GM23338 (cell line): ENCODE measurements around the gene RPTOR. TPM values are rescaled to one million over a fixed set of nuclear protein-coding genes. Genes with fewer than 3 reads are reported as not detected.
A peak's percentile ranks its signal among the peaks of the same experiment; 100 is the strongest.

ENCODE experiments used
- ATAC-seq: fragments of 200-7000 bp; cut with Tn5 transposase; 3 replicates; pipeline ENCODE4 v1.9.1; 2020
- DNase-seq: peaks from one replicate; pipeline ENCODE4 v3.0.0-alpha.2; 2015; ENCODE audit warnings: low spot score
- H2AFZ ChIP-seq: fragments of 200-600 bp; sonication (generic); 2 replicates; pipeline ENCODE4 v1.8.0; 2016; ENCODE audit warnings: antibody characterized with exemption, mild to moderate bottlenecking, moderate library complexity
- H3F3A ChIP-seq: fragments of 200-600 bp; sonication (generic); replicated peaks from 2 replicates; pipeline ENCODE4 v1.8.0; 2017; ENCODE audit warnings: antibody characterized with exemption, mixed run types, low read depth
- H3K27ac ChIP-seq: fragments of 200-600 bp; sonication (generic); 2 replicates; pipeline ENCODE4 v1.6.1; 2016; ENCODE audit warnings: low read depth
- H3K27me3 ChIP-seq: fragments of 200-600 bp; sonication (generic); 2 replicates; pipeline ENCODE4 v1.8.0; 2016; ENCODE audit warnings: mild to moderate bottlenecking, mixed run types, moderate library complexity; ENCODE audit not compliant: insufficient read depth
- H3K36me3 ChIP-seq: fragments of 200-600 bp; sonication (generic); 2 replicates; pipeline ENCODE4 v1.8.0; 2016; ENCODE audit warnings: mild to moderate bottlenecking; ENCODE audit not compliant: insufficient read depth
- H3K4me1 ChIP-seq: fragments of 200-600 bp; sonication (generic); 2 replicates; pipeline ENCODE4 v1.8.0; 2016; ENCODE audit warnings: mild to moderate bottlenecking, moderate library complexity; ENCODE audit not compliant: insufficient read depth
- H3K4me2 ChIP-seq: fragments of 200-600 bp; sonication (generic); 2 replicates; pipeline ENCODE4 v1.7.1; 2017; ENCODE audit warnings: mixed run types
- H3K4me3 ChIP-seq: fragments of 200-600 bp; sonication (generic); 2 replicates; pipeline ENCODE4 v1.6.1; 2016; ENCODE audit warnings: mixed run types
- H3K79me2 ChIP-seq: fragments of 200-600 bp; sonication (generic); replicated peaks from 2 replicates; pipeline ENCODE4 v1.8.0; 2017; ENCODE audit warnings: mild to moderate bottlenecking; ENCODE audit not compliant: insufficient read depth
- H3K9me2 ChIP-seq: fragments of 200-600 bp; sonication (generic); 2 replicates; pipeline ENCODE4 v1.8.0; 2017; ENCODE audit not compliant: insufficient read depth
- H4K20me1 ChIP-seq: fragments of 200-600 bp; sonication (generic); replicated peaks from 2 replicates; pipeline ENCODE4 v1.8.0; 2017; ENCODE audit warnings: mild to moderate bottlenecking; ENCODE audit not compliant: insufficient read depth
- H3K27ac Mint-ChIP-seq: 2 replicates; pipeline ENCODE4 v1.8.0; 2020; ENCODE audit warnings: inconsistent platforms, mild to moderate bottlenecking, moderate library complexity, mixed read lengths
- H3K27me3 Mint-ChIP-seq: 3 replicates; pipeline ENCODE4 v1.8.0; 2022; ENCODE audit warnings: low read depth, mild to moderate bottlenecking, moderate library complexity, mixed read lengths, inconsistent platforms; ENCODE audit not compliant: insufficient read depth, poor library complexity
- H3K36me3 Mint-ChIP-seq: 3 replicates; pipeline ENCODE4 v1.8.0; 2021; ENCODE audit warnings: low read depth, mild to moderate bottlenecking, inconsistent platforms, moderate library complexity, mixed read lengths
- H3K4me1 Mint-ChIP-seq: 3 replicates; pipeline ENCODE4 v1.8.0; 2020; ENCODE audit warnings: mild to moderate bottlenecking, inconsistent platforms, mixed read lengths
- H3K4me3 Mint-ChIP-seq: 3 replicates; pipeline ENCODE4 v1.8.0; 2021; ENCODE audit warnings: moderate library complexity, mild to moderate bottlenecking, inconsistent platforms, mixed read lengths
- H3K9me3 Mint-ChIP-seq: 3 replicates; pipeline ENCODE4 v1.8.0; 2020; ENCODE audit warnings: moderate library complexity, mild to moderate bottlenecking, inconsistent platforms, mixed read lengths
- CTCF ChIP-seq, 2 experiments: fragments of 200-600 bp in 1 of 2; sonication (generic) in 1 of 2; conservative IDR thresholded peaks; 2 replicates each; pipeline versions ENCODE4 v1.5.1 to v1.6.1; 2016 to 2017; ENCODE audit warnings: antibody characterized with exemption in 2 of 2, low read depth in 2 of 2, mild to moderate bottlenecking in 2 of 2, moderate library complexity in 1 of 2
- EZH2 ChIP-seq: fragments of 200-600 bp; sonication (generic); IDR thresholded peaks from one replicate; pipeline ENCODE4 v1.8.0; 2017; ENCODE audit warnings: antibody characterized with exemption, mild to moderate bottlenecking, low read depth; ENCODE audit not compliant: unreplicated experiment
- ZNF114 ChIP-seq: fragments of 250-450 bp; sonication (Bioruptor Pico); IDR thresholded peaks from 2 replicates; pipeline ENCODE4 v1.5.0; 2020; ENCODE audit warnings: mild to moderate bottlenecking, moderate library complexity
- polyA plus RNA-seq: library from polyadenylated mRNA; unstranded; fragments of >200 nt; fragmentation: Nextera tagmentation; extraction: Ambion mirVana; gene quantifications from 2 replicates; pipeline ENCODE4 v1.2.1, GENCODE V29; 2016
- total RNA-seq: library from RNA; depleted of rRNA; stranded (reverse); fragments of >200 nt; shearing (Covaris generic); gene quantifications from 2 replicates; pipeline ENCODE4 v1.2.3, GENCODE V29; 2014
- TF ChIP-seq, protein P1 (sequence below): fragments of 250-450 bp; sonication (Bioruptor Pico); IDR thresholded peaks from 2 replicates; pipeline ENCODE4 v1.5.0; 2020; ENCODE audit warnings: mild to moderate bottlenecking, moderate library complexity

The RPTOR gene
- total and polyA plus RNA-seq, 2 experiments from 2014 or later, result 9.5 to 38.0 TPM

GRCh38 chr17:80948019-80948975 is 403.7 kb downstream of the RPTOR start:
- Mint-ChIP-seq H3K36me3 (peaks cover 18% of the 10 kb centered on the region), H3K27ac (no peak overlapping the region), H3K27me3 (peaks cover 13% of the 10 kb centered on the region), H3K4me3 (no peak overlapping the region), H3K9me3 (no peaks in the 10 kb centered on the region), H3K4me1 (no peaks in the 10 kb centered on the region)
- H3K27ac ChIP-seq, result no peak overlapping the region
- H3K4me3 ChIP-seq, result no peak overlapping the region
- no peak for TF ChIP-seq ZNF114
- TF ChIP-seq, protein P1, sequence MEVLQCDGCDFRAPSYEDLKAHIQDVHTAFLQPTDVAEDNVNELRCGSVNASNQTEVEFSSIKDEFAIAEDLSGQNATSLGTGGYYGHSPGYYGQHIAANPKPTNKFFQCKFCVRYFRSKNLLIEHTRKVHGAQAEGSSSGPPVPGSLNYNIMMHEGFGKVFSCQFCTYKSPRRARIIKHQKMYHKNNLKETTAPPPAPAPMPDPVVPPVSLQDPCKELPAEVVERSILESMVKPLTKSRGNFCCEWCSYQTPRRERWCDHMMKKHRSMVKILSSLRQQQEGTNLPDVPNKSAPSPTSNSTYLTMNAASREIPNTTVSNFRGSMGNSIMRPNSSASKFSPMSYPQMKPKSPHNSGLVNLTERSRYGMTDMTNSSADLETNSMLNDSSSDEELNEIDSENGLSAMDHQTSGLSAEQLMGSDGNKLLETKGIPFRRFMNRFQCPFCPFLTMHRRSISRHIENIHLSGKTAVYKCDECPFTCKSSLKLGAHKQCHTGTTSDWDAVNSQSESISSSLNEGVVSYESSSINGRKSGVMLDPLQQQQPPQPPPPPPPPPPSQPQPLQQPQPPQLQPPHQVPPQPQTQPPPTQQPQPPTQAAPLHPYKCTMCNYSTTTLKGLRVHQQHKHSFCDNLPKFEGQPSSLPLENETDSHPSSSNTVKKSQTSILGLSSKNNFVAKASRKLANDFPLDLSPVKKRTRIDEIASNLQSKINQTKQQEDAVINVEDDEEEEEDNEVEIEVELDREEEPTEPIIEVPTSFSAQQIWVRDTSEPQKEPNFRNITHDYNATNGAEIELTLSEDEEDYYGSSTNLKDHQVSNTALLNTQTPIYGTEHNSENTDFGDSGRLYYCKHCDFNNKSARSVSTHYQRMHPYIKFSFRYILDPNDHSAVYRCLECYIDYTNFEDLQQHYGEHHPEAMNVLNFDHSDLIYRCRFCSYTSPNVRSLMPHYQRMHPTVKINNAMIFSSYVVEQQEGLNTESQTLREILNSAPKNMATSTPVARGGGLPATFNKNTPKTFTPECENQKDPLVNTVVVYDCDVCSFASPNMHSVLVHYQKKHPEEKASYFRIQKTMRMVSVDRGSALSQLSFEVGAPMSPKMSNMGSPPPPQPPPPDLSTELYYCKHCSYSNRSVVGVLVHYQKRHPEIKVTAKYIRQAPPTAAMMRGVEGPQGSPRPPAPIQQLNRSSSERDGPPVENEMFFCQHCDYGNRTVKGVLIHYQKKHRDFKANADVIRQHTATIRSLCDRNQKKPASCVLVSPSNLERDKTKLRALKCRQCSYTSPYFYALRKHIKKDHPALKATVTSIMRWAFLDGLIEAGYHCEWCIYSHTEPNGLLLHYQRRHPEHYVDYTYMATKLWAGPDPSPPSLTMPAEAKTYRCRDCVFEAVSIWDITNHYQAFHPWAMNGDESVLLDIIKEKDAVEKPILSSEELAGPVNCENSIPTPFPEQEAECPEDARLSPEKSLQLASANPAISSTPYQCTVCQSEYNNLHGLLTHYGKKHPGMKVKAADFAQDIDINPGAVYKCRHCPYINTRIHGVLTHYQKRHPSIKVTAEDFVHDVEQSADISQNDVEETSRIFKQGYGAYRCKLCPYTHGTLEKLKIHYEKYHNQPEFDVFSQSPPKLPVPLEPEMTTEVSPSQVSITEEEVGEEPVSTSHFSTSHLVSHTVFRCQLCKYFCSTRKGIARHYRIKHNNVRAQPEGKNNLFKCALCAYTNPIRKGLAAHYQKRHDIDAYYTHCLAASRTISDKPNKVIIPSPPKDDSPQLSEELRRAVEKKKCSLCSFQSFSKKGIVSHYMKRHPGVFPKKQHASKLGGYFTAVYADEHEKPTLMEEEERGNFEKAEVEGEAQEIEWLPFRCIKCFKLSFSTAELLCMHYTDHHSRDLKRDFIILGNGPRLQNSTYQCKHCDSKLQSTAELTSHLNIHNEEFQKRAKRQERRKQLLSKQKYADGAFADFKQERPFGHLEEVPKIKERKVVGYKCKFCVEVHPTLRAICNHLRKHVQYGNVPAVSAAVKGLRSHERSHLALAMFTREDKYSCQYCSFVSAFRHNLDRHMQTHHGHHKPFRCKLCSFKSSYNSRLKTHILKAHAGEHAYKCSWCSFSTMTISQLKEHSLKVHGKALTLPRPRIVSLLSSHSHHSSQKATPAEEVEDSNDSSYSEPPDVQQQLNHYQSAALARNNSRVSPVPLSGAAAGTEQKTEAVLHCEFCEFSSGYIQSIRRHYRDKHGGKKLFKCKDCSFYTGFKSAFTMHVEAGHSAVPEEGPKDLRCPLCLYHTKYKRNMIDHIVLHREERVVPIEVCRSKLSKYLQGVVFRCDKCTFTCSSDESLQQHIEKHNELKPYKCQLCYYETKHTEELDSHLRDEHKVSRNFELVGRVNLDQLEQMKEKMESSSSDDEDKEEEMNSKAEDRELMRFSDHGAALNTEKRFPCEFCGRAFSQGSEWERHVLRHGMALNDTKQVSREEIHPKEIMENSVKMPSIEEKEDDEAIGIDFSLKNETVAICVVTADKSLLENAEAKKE (CRISPR knock-in tag), result no peak
- H2AFZ ChIP-seq, result no peak overlapping the region
- DNase-seq (no peak), ATAC-seq (no peak)
- H3K4me2 ChIP-seq, result no peak overlapping the region
- no peaks in the 10 kb centered on the region for H3F3A ChIP-seq
- peaks cover 3% of the 10 kb centered on the region; the same call in 1 of the 2 replicates for H3K36me3 ChIP-seq
- H3K9me2 ChIP-seq, result no peaks in the 10 kb centered on the region
- H3K79me2 ChIP-seq, result no peaks in the 10 kb centered on the region
- H3K27me3 ChIP-seq, result no peaks in the 10 kb centered on the region
- no peaks in the 10 kb centered on the region for H4K20me1 ChIP-seq
- no peaks in the 10 kb centered on the region for H3K4me1 ChIP-seq

DNA sequence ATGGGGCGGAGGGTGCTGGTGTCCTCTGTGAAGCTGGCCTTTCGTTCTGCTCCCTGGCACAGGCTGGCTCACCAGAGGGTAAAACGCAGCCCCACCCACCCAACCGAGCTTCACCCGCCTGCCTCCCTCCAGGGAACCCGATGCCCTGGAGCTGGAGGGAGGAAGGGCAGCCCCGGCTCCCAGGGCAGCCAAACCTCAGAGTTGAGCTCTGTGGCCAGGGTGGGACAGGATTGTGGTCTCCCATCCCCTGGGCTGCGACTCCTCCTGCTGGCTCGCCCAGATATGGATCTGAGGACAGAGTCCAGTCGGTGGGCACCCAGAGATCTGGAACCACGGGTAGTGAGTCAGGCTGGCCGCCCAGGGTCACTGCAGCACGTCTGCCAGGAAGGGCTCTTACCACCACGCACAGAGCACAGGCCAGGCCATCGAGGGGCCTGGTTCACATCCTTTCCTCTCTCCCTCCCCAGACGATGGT is 404.4 kb downstream of the RPTOR start:
- peaks cover 18% of the 10 kb centered on the region for H3K36me3 Mint-ChIP-seq
- Histone ChIP-seq H3K36me3 (peaks cover 3% of the 10 kb centered on the region; the same call in 1 of the 2 replicates), H3K4me2 (no peak overlapping the region), H3K9me2 (no peaks in the 10 kb centered on the region), H2AFZ (no peak overlapping the region), H3K4me1 (no peaks in the 10 kb centered on the region), H3K4me3 (no peak overlapping the region), H4K20me1 (no peaks in the 10 kb centered on the region), H3K27ac (no peak overlapping the region), H3K79me2 (no peaks in the 10 kb centered on the region), H3F3A (no peaks in the 10 kb centered on the region), H3K27me3 (no peaks in the 10 kb centered on the region)
- TF ChIP-seq EZH2, result no peak
- peak in 1 of 2 experiments; percentile 24; a peak in 1 of 4 replicates for TF ChIP-seq CTCF (conservative IDR thresholded peaks at IDR 0.05; ENCODE audit: low read depth in 2 of 2)
- H3K9me3 Mint-ChIP-seq, result no peaks in the 10 kb centered on the region
- H3K27me3 Mint-ChIP-seq, result peaks cover 13% of the 10 kb centered on the region
- DNase-seq, result no peak
- ATAC-seq, result no peak
- no peaks in the 10 kb centered on the region for H3K4me1 Mint-ChIP-seq
- H3K4me3 Mint-ChIP-seq, result no peak overlapping the region
- no peak overlapping the region for H3K27ac Mint-ChIP-seq
